ENCODE results near the gene NHLH1. TPM values are rescaled to one million over a fixed set of nuclear protein-coding genes. Genes with fewer than 3 reads are reported as not detected.

NHLH1 gene
- total and polyA plus RNA-seq, 2 of the 13 experiments (the other 11 are each of a cell fraction or from before 2014, with no cell fraction given) = 0.11 to 0.57 TPM

DNA sequence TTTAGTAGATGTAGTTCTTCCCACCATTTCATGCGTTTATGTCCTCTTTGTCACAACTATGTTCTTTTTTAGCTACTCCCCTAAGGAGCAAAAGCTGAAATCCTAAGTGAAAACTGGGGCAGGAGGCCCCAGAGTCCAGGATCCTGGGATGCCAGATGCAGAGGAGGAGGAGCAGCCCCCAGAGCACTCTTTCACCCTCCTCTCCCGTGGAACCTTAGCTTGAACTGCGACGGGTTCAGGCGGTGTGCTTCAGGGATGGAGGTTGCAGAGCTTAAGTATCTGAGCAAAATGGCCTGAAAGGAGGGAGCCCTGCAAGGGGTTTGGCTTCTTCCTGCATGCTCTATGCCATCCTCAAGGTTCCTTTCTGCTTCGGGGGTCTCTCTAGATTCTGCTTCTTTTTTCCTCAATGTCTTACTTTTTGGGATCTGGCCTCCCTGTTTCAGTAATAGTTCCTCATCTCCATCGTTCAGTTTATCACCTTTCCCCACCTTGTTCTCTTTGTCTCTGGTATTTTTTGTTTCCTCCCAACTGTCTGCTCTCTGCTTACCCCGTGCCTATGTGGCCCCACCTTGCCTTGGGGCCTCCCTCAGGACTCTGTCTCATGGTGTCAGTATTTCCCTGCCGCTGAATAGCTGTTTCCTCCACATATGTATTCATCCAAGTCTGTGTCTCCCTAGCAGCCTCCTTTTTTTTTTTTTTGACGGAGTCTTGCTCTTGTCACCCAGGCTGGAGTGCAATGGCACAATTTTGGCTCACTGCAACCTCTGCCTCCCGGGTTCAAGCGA, 2.7 kb upstream of the NHLH1 start (continued):
- TF ChIP-seq, protein P1, sequence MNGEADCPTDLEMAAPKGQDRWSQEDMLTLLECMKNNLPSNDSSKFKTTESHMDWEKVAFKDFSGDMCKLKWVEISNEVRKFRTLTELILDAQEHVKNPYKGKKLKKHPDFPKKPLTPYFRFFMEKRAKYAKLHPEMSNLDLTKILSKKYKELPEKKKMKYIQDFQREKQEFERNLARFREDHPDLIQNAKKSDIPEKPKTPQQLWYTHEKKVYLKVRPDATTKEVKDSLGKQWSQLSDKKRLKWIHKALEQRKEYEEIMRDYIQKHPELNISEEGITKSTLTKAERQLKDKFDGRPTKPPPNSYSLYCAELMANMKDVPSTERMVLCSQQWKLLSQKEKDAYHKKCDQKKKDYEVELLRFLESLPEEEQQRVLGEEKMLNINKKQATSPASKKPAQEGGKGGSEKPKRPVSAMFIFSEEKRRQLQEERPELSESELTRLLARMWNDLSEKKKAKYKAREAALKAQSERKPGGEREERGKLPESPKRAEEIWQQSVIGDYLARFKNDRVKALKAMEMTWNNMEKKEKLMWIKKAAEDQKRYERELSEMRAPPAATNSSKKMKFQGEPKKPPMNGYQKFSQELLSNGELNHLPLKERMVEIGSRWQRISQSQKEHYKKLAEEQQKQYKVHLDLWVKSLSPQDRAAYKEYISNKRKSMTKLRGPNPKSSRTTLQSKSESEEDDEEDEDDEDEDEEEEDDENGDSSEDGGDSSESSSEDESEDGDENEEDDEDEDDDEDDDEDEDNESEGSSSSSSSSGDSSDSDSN (CRISPR knock-in tag; IDR thresholded peaks at IDR 0.05) = no peak
- TF ChIP-seq, protein P2, sequence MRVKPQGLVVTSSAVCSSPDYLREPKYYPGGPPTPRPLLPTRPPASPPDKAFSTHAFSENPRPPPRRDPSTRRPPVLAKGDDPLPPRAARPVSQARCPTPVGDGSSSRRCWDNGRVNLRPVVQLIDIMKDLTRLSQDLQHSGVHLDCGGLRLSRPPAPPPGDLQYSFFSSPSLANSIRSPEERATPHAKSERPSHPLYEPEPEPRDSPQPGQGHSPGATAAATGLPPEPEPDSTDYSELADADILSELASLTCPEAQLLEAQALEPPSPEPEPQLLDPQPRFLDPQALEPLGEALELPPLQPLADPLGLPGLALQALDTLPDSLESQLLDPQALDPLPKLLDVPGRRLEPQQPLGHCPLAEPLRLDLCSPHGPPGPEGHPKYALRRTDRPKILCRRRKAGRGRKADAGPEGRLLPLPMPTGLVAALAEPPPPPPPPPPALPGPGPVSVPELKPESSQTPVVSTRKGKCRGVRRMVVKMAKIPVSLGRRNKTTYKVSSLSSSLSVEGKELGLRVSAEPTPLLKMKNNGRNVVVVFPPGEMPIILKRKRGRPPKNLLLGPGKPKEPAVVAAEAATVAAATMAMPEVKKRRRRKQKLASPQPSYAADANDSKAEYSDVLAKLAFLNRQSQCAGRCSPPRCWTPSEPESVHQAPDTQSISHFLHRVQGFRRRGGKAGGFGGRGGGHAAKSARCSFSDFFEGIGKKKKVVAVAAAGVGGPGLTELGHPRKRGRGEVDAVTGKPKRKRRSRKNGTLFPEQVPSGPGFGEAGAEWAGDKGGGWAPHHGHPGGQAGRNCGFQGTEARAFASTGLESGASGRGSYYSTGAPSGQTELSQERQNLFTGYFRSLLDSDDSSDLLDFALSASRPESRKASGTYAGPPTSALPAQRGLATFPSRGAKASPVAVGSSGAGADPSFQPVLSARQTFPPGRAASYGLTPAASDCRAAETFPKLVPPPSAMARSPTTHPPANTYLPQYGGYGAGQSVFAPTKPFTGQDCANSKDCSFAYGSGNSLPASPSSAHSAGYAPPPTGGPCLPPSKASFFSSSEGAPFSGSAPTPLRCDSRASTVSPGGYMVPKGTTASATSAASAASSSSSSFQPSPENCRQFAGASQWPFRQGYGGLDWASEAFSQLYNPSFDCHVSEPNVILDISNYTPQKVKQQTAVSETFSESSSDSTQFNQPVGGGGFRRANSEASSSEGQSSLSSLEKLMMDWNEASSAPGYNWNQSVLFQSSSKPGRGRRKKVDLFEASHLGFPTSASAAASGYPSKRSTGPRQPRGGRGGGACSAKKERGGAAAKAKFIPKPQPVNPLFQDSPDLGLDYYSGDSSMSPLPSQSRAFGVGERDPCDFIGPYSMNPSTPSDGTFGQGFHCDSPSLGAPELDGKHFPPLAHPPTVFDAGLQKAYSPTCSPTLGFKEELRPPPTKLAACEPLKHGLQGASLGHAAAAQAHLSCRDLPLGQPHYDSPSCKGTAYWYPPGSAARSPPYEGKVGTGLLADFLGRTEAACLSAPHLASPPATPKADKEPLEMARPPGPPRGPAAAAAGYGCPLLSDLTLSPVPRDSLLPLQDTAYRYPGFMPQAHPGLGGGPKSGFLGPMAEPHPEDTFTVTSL (CRISPR knock-in tag; IDR thresholded peaks at IDR 0.05; ENCODE audit: borderline replicate concordance) = no peak

DNA sequence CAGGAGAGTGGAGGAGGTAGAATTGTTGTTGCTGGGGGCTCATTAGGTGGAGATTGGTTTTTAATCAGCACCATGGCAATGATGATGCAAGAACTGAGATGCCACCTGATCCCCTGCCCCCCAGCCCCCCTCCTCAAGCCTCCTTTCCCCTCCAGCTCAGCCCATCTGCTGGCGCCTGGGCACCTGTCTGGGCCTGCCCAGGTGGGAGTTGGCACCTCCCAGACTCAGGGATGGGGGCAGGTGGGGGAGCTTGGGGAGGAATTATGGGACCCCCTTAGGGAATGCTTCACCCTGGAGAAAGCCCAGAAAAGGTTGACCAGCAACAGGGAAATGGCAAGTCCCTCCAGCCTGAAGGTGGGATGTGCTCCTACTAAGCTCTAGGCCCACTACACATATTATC, 1.5 kb upstream of the NHLH1 start:
- no peak overlapping the region for H3K4me3 ChIP-seq (replicated peaks in 1 of 3; ENCODE audit: insufficient read depth in 1 of 3, low read depth in 2 of 3, low read length in 3 of 3)
- no peaks in the 10 kb centered on the region for H3K9me3 ChIP-seq (ENCODE audit: low read length)
- H3K79me2 ChIP-seq (ENCODE audit: insufficient read depth, low read length) = no peaks in the 10 kb centered on the region
- no CpG with 5 or more reads among the region's 1 CpG for WGBS (ENCODE audit: low lambda C conversion rate)
- DNase-seq (ENCODE audit: low spot score) (no peak), ATAC-seq (no peak), FAIRE-seq (no peak)
- no peak overlapping the region for H3K9ac ChIP-seq (ENCODE audit: insufficient read depth, low read depth, low read length)
- no TSS peak for BruUV-seq (replicated peaks)
- H3K4me1 ChIP-seq (ENCODE audit: insufficient read depth, low read length) = peaks cover 15% of the 10 kb centered on the region
- H3K27me3 ChIP-seq (ENCODE audit: control insufficient read depth in 1 of 2, insufficient read depth in 2 of 2, low read length in 2 of 2) = no peaks in the 10 kb centered on the region
- H2AFZ ChIP-seq (ENCODE audit: low read length) = no peak overlapping the region
- H3K27ac ChIP-seq (ENCODE audit: extremely low read length, insufficient read depth, low read length) = no peak overlapping the region
- H3K36me3 ChIP-seq (replicated peaks in 1 of 2; ENCODE audit: control insufficient read depth in 1 of 2, insufficient read depth in 2 of 2, low read length in 2 of 2) = 0 out of 5 replicates have a peak, but pooled peaks cover 0 to 4% of the 10 kb centered on the region in 2 experiments
- H4K20me1 ChIP-seq (ENCODE audit: insufficient read depth, low read length) = no peaks in the 10 kb centered on the region
- in situ Hi-C loops (cut with HindIII; ENCODE audit: extremely low pct_ligation_motif_present, low pct_unique_long_range_greater_than_20kb) = no loop called here
- ChIA-PET CTCF (ENCODE audit: low intra/inter-chr PET ratio, low total read pairs) (no interaction called here), POLR2A (no interaction called here)
- intact Hi-C loops (cut with micrococcal nuclease; ENCODE audit: unreplicated experiment) = no loop called here
- H3K4me2 ChIP-seq (ENCODE audit: low read depth, low read length) = no peak overlapping the region
- TF ChIP-seq ZNF33A (CRISPR knock-in tag; IDR thresholded peaks at IDR 0.05; ENCODE audit: borderline replicate concordance) (no peak), RBAK (CRISPR knock-in tag; IDR thresholded peaks at IDR 0.05) (no peak), SIX4 (CRISPR knock-in tag; IDR thresholded peaks at IDR 0.05) (no peak), PCBP2 (optimal IDR thresholded peaks at IDR 0.05; ENCODE audit: low read depth, low read length, poor library complexity, severe bottlenecking) (no peak), FOXO1 (CRISPR knock-in tag; IDR thresholded peaks at IDR 0.05) (no peak), ZFP1 (CRISPR knock-in tag; IDR thresholded peaks at IDR 0.05) (no peak), ZNF501 (CRISPR knock-in tag; IDR thresholded peaks at IDR 0.05) (no peak), FOXK2 (IDR thresholded peaks at IDR 0.05) (no peak), RORA (CRISPR knock-in tag; IDR thresholded peaks at IDR 0.05) (no peak), ATF1 (CRISPR knock-in tag; IDR thresholded peaks at IDR 0.05) (no peak)
- TF ChIP-seq, protein P3, sequence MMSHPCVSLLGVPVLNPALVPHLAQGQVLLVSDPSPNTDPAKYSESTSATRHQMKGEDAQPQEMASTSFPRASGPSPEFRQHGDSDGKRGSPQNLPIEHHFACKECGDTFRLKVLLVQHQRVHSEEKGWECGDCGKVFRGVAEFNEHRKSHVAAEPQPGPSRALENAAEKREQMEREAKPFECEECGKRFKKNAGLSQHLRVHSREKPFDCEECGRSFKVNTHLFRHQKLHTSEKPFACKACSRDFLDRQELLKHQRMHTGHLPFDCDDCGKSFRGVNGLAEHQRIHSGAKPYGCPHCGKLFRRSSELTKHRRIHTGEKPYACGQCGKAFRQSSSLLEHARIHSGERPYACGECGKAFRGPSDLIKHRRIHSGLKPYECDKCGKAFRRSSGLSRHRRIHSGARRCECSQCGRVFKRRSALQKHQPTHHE (CRISPR knock-in tag; IDR thresholded peaks at IDR 0.05; ENCODE audit: borderline replicate concordance) = no peak
